ENCODE data around the gene HEXD. TPM values are rescaled to one million over a fixed set of nuclear protein-coding genes. Genes with fewer than 3 reads are reported as not detected.

HEXD gene
- total and polyA plus RNA-seq, 2 donors (not counting 3 experiments of a cell fraction or from before 2014, with no cell fraction given): 12.9 to 18.6 TPM

GRCh38 chr17:82446649-82447048 is 28.5 kb downstream of the HEXD start:
- BruUV-seq (replicated peaks): no TSS peak
- no peak overlapping the region for H3K9ac ChIP-seq (replicated peaks; ENCODE audit: extremely low read depth, insufficient read depth, low read length)
- H4K20me1 ChIP-seq (replicated peaks; ENCODE audit: control insufficient read depth, extremely low read depth, insufficient read depth, low read length): no peaks in the 10 kb centered on the region
- FAIRE-seq (no peak), DNase-seq (ENCODE audit: low read depth, low spot score) (no peak)
- dilution Hi-C loops (cut with MboI; ENCODE audit: extremely low pct_ligation_motif_present, low sequenced_read_pairs): no loop called here
- ChIA-PET CTCF (no interaction called here), POLR2A (no interaction called here)
- no peaks in the 10 kb centered on the region for H3K9me1 ChIP-seq (replicated peaks; ENCODE audit: control insufficient read depth, extremely low read depth, insufficient read depth, low read length)
- no peaks in the 10 kb centered on the region for H3K9me3 ChIP-seq (replicated peaks; ENCODE audit: control insufficient read depth, insufficient read depth, low read length)
- intact Hi-C loops (cut with micrococcal nuclease): no loop called here
- peaks cover 0 to 13% of the 10 kb centered on the region in 2 experiments for H3K36me3 ChIP-seq (ENCODE audit: control insufficient read depth in 2 of 2, extremely low read depth in 1 of 2, insufficient read depth in 2 of 2, low read length in 2 of 2)
- peaks cover 3% of the 10 kb centered on the region for H3K79me2 ChIP-seq (ENCODE audit: control insufficient read depth, insufficient read depth, low read length)
- H3K27ac ChIP-seq (ENCODE audit: insufficient read depth, low read depth, low read length): no peak overlapping the region
- peaks cover 6% of the 10 kb centered on the region for H3K4me1 ChIP-seq (ENCODE audit: control insufficient read depth, extremely low read depth, insufficient read depth, low read length)
- H3K27me3 ChIP-seq (ENCODE audit: control insufficient read depth in 2 of 2, insufficient read depth in 2 of 2, low read length in 2 of 2): no peaks in the 10 kb centered on the region
- H3K4me3 ChIP-seq (replicated peaks in 1 of 3; ENCODE audit: insufficient read depth in 1 of 3, low read depth in 1 of 3, low read length in 3 of 3): no peak overlapping the region
- H2AFZ ChIP-seq (ENCODE audit: low read depth, low read length): no peak overlapping the region
- no peak overlapping the region for H3K4me2 ChIP-seq (ENCODE audit: insufficient read depth, low read length)
- TF ChIP-seq CTCF (IDR thresholded peaks at IDR 0.05; ENCODE audit: extremely low read depth in 1 of 2, insufficient read depth in 1 of 2, low read depth in 1 of 2, low read length in 2 of 2) (no peak), FOS (IDR thresholded peaks at IDR 0.05; ENCODE audit: borderline replicate concordance, insufficient read depth, low read length) (no peak), POLR2AphosphoS5 (IDR thresholded peaks at IDR 0.05; ENCODE audit: insufficient read depth, low read depth, low read length) (no peak), GATA2 (IDR thresholded peaks at IDR 0.05; ENCODE audit: insufficient read depth, insufficient read length, low read depth, low read length) (no peak), MAX (IDR thresholded peaks at IDR 0.05; ENCODE audit: insufficient read depth, insufficient read length) (no peak)

GRCh38 chr17:82447876-82448275 is 29.7 kb downstream of the HEXD start:
- no peaks in the 10 kb centered on the region for H3K27me3 ChIP-seq (ENCODE audit: control insufficient read depth in 2 of 2, insufficient read depth in 2 of 2, low read length in 2 of 2)
- no TSS peak for BruUV-seq (replicated peaks)
- DNase-seq (ENCODE audit: low read depth, low spot score): no peak
- no peak overlapping the region for H3K9ac ChIP-seq (replicated peaks; ENCODE audit: extremely low read depth, insufficient read depth, low read length)
- POLR2A ChIA-PET: no interaction called here
- H3K4me3 ChIP-seq (replicated peaks in 1 of 3; ENCODE audit: insufficient read depth in 1 of 3, low read depth in 1 of 3, low read length in 3 of 3): no peak overlapping the region
- H3K36me3 ChIP-seq (ENCODE audit: control insufficient read depth in 2 of 2, extremely low read depth in 1 of 2, insufficient read depth in 2 of 2, low read length in 2 of 2): peaks cover 0 to 4% of the 10 kb centered on the region in 2 experiments
- no peaks in the 10 kb centered on the region for H4K20me1 ChIP-seq (replicated peaks; ENCODE audit: control insufficient read depth, extremely low read depth, insufficient read depth, low read length)
- no peaks in the 10 kb centered on the region for H3K9me3 ChIP-seq (replicated peaks; ENCODE audit: control insufficient read depth, insufficient read depth, low read length)
- FAIRE-seq: no peak
- no peak overlapping the region for H3K27ac ChIP-seq (ENCODE audit: insufficient read depth, low read depth, low read length)
- no peak for TF ChIP-seq GATA2 (IDR thresholded peaks at IDR 0.05; ENCODE audit: insufficient read depth, insufficient read length, low read depth, low read length)
- no peak overlapping the region for H3K4me2 ChIP-seq (ENCODE audit: insufficient read depth, low read length)
- peaks cover 6% of the 10 kb centered on the region for H3K4me1 ChIP-seq (ENCODE audit: control insufficient read depth, extremely low read depth, insufficient read depth, low read length)
- CTCF ChIA-PET: interaction anchor here (1.1 kb wide), 1 partner anchor 23 kb away, joined by 3 read pairs; no protein-coding TSS in a partner anchor
- intact Hi-C loops (cut with micrococcal nuclease) (no loop called here), dilution Hi-C loops (cut with MboI; ENCODE audit: extremely low pct_ligation_motif_present, low sequenced_read_pairs) (no loop called here)
- no peak overlapping the region for H2AFZ ChIP-seq (ENCODE audit: low read depth, low read length)
- H3K9me1 ChIP-seq (replicated peaks; ENCODE audit: control insufficient read depth, extremely low read depth, insufficient read depth, low read length): no peaks in the 10 kb centered on the region
- H3K79me2 ChIP-seq (ENCODE audit: control insufficient read depth, insufficient read depth, low read length): peaks cover 3% of the 10 kb centered on the region

All from endothelial cell of umbilical vein (primary cell).